Ovary (tissue), 3 donors: ENCODE results near the gene TMEM39B.

Source experiments
- EP300 ChIP-seq: sonication (generic); formaldehyde crosslinking; IDR thresholded peaks from one replicate; pipeline ENCODE4 v1.6.1; 2017; ENCODE audit warnings: antibody characterized with exemption
- POLR2A ChIP-seq: fragments of 450-650 bp; IDR thresholded peaks from one replicate; pipeline ENCODE4 v1.6.1; 2017; ENCODE audit warnings: antibody characterized with exemption, mild to moderate bottlenecking, moderate library complexity
- TF ChIP-seq, protein P1 (sequence below), 3 donors: fragments of 450-650 bp in 2 of 3; fragments of 200-600 bp in 1 of 3; IDR thresholded peaks; one replicate each; pipeline versions ENCODE4 v1.5.1 to v1.8.0; 2016 to 2022; ENCODE audit warnings: antibody characterized with exemption in 3 of 3, mild to moderate bottlenecking in 1 of 3
- donor health status: DM: no; HTN: no; CAD: no.

GRCh38 chr1:32025515-32025914 lies 47.2 kb upstream of the TMEM39B start:
- TF ChIP-seq POLR2A (no peak), EP300 (no peak)
- TF ChIP-seq, protein P1, sequence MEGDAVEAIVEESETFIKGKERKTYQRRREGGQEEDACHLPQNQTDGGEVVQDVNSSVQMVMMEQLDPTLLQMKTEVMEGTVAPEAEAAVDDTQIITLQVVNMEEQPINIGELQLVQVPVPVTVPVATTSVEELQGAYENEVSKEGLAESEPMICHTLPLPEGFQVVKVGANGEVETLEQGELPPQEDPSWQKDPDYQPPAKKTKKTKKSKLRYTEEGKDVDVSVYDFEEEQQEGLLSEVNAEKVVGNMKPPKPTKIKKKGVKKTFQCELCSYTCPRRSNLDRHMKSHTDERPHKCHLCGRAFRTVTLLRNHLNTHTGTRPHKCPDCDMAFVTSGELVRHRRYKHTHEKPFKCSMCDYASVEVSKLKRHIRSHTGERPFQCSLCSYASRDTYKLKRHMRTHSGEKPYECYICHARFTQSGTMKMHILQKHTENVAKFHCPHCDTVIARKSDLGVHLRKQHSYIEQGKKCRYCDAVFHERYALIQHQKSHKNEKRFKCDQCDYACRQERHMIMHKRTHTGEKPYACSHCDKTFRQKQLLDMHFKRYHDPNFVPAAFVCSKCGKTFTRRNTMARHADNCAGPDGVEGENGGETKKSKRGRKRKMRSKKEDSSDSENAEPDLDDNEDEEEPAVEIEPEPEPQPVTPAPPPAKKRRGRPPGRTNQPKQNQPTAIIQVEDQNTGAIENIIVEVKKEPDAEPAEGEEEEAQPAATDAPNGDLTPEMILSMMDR (IDR thresholded peaks at IDR 0.05) = no peak
